NCI-H524 (cell line): Measurements from ENCODE around the gene FBXW12.

Experiments
- DNase-seq, 2 experiments: peaks; one replicate each; lab custom pipeline; 2025; lab: John Stamatoyannopoulos, UW

FBXW12 gene

GRCh38 chr3:48435223-48435595 lies 63.2 kb downstream of the FBXW12 start:
- no peak for DNase-seq

GRCh38 chr3:48435774-48436476 lies 63.9 kb downstream of the FBXW12 start:
- DNase-seq = peak; percentile 56 to 76

GRCh38 chr3:48436477-48436787 lies 64.4 kb downstream of the FBXW12 start:
- no peak for DNase-seq

- DNase-seq = no peak
Observed at GRCh38 chr3:48436855-48437254, 64.8 kb downstream of the FBXW12 start.

- DNase-seq = no peak
Observed at GRCh38 chr3:48437812-48438211, 65.8 kb downstream of the FBXW12 start.

GRCh38 chr3:48439820-48440589 lies 68.0 kb downstream of the FBXW12 start, which contains the start of the genes CCDC51 and TMA7:
CCDC51 (minus strand) TSS chr3:48440119; CDS start chr3:48435128, 4,991 bp downstream.
TMA7 (plus strand) TSS chr3:48440257; CDS start chr3:48440297, 40 bp downstream.
- peak; percentile 94 to 96 for DNase-seq

GRCh38 chr3:48440590-48440958 lies 68.6 kb downstream of the FBXW12 start:
- DNase-seq = no peak

GRCh38 chr3:48441940-48442339 lies 69.9 kb downstream of the FBXW12 start:
- no peak for DNase-seq
